GM12878 (cell line): ENCODE results near the gene SQSTM1. TPM values are rescaled to one million over a fixed set of nuclear protein-coding genes. Genes with fewer than 3 reads are reported as not detected.
"Not testable (repeated sequence)": the region's sequence is repeated elsewhere in the genome, so short reads cannot be mapped to it uniquely, and the experiment has no call there.

Experiments
- ATAC-seq: fragments of 200-7000 bp; cut with Tn5 transposase; 3 replicates; pipeline ENCODE4 v1.9.1; 2020; ENCODE audit warnings: mild to moderate bottlenecking, moderate library complexity
- BruUV-seq: library from RNA; stranded (reverse); fragments of 400-500 nt; replicated peaks from 2 replicates; lab custom pipeline; 2021; lab: Mats Ljungman, UMichigan
- CTCF ChIA-PET: fragments of 300-600 bp; sonication (Branson Sonifier 250); formaldehyde crosslinking; extraction: SDS; loops from one replicate; lab custom pipeline; 2021; ENCODE audit warnings: inconsistent platforms; lab: Yijun Ruan, JAX
- POLR2A ChIA-PET: fragments of 350-600 bp; formaldehyde crosslinking; extraction: SDS; loops from one replicate; lab custom pipeline; 2021; ENCODE audit warnings: inconsistent platforms; lab: Charles Lee
- RAD21 ChIA-PET: fragments of 300-600 bp; sonication (Branson Sonifier 250); formaldehyde crosslinking; loops from one replicate; lab custom pipeline; 2023; ENCODE audit warnings: antibody characterized with exemption; ENCODE audit not compliant: unreplicated experiment; lab: Charles Lee
- SMC1A ChIA-PET: fragments of 300-600 bp; sonication (Branson Sonifier 250); formaldehyde crosslinking; loops from one replicate; lab custom pipeline; 2023; ENCODE audit not compliant: unreplicated experiment, uncharacterized antibody; lab: Charles Lee
- DNase-seq: peaks from one replicate; pipeline ENCODE4 v3.0.0-alpha.2; 2011; ENCODE audit warnings: low read depth, low spot score
- FAIRE-seq: peaks from 3 replicates; lab custom pipeline; 2011; peaks lifted over from hg19 to GRCh38; lab: Jason Lieb, UNC
- H2AFZ ChIP-seq: 2 replicates; pipeline ENCODE4 v1.6.0; 2011; ENCODE audit warnings: low read depth, low read length, control low read depth; ENCODE audit not compliant: control insufficient read depth
- H3K27ac ChIP-seq: 2 replicates; pipeline ENCODE4 v1.5.1; 2011; ENCODE audit warnings: control low read depth; ENCODE audit not compliant: control insufficient read depth, insufficient read depth
- H3K27me3 ChIP-seq, 2 experiments: replicated peaks in 1 of 2; 2 replicates each; pipeline versions ENCODE4 v1.6.0 to v1.6.1; 2011; ENCODE audit warnings: low read length in 1 of 2; ENCODE audit not compliant: control insufficient read depth in 2 of 2, insufficient read depth in 2 of 2
- H3K36me3 ChIP-seq, 2 experiments: 2 replicates each; pipeline ENCODE4 v1.5.1; 2011; ENCODE audit warnings: low read length in 1 of 2; ENCODE audit not compliant: control insufficient read depth in 2 of 2, insufficient read depth in 2 of 2
- H3K4me1 ChIP-seq: 2 replicates; pipeline ENCODE4 v1.6.1; 2011; ENCODE audit warnings: mild to moderate bottlenecking, low read length, moderate library complexity, mixed read lengths; ENCODE audit not compliant: control insufficient read depth, insufficient read depth
- H3K4me2 ChIP-seq: 2 replicates; pipeline ENCODE4 v1.6.0; 2011; ENCODE audit warnings: control low read depth; ENCODE audit not compliant: control insufficient read depth, insufficient read depth
- H3K4me3 ChIP-seq: fragments of 200-600 bp; sonication (generic); 2 replicates; pipeline ENCODE4 v1.5.1; 2016
- H3K79me2 ChIP-seq: 2 replicates; pipeline ENCODE4 v1.6.0; 2011; ENCODE audit warnings: low read length; ENCODE audit not compliant: control insufficient read depth, insufficient read depth
- H3K9ac ChIP-seq: 2 replicates; pipeline ENCODE4 v1.8.0; 2011; ENCODE audit warnings: low read length, control low read depth, mixed read lengths; ENCODE audit not compliant: control insufficient read depth, insufficient read depth
- H3K9me3 ChIP-seq: replicated peaks from 3 replicates; pipeline ENCODE4 v1.5.1; 2011; ENCODE audit warnings: mild to moderate bottlenecking, low read length; ENCODE audit not compliant: control insufficient read depth, insufficient read depth
- H4K20me1 ChIP-seq: 2 replicates; pipeline ENCODE4 v1.6.0; 2011; ENCODE audit not compliant: control insufficient read depth, insufficient read depth
- E2F4 ChIP-seq: IDR thresholded peaks from 2 replicates; pipeline ENCODE4 v1.6.1; 2012; ENCODE audit warnings: low read depth, low read length, improper control_type of control experiment
- EED ChIP-seq: sonication (generic); IDR thresholded peaks from 2 replicates; pipeline ENCODE4 v1.6.1; 2016; ENCODE audit warnings: antibody characterized with exemption, low read depth
- FOXM1 ChIP-seq: IDR thresholded peaks from 2 replicates; pipeline ENCODE4 v1.6.1; 2012; ENCODE audit warnings: low read depth, mild to moderate bottlenecking, inconsistent platforms, low read length, moderate library complexity
- JUND ChIP-seq: IDR thresholded peaks from 2 replicates; pipeline ENCODE4 v1.6.1; 2012; ENCODE audit warnings: low read depth, mild to moderate bottlenecking, low read length, improper control_type of control experiment, moderate library complexity
- KLF5 ChIP-seq: fragments of 450-650 bp; IDR thresholded peaks from 2 replicates; pipeline ENCODE4 v1.6.1; 2014; ENCODE audit warnings: mild to moderate bottlenecking; ENCODE audit not compliant: partially characterized antibody
- MEF2A ChIP-seq: IDR thresholded peaks from 2 replicates; pipeline ENCODE4 v1.6.1; 2011; ENCODE audit warnings: low read depth, mild to moderate bottlenecking, low read length, moderate library complexity; ENCODE audit not compliant: insufficient read depth
- NFIC ChIP-seq: IDR thresholded peaks from 2 replicates; pipeline ENCODE4 v1.6.1; 2012; ENCODE audit warnings: low read depth, mild to moderate bottlenecking, inconsistent platforms, low read length, moderate library complexity
- SREBF2 ChIP-seq: IDR thresholded peaks from 2 replicates; pipeline ENCODE4 v1.6.1; 2012; ENCODE audit warnings: mild to moderate bottlenecking, low read length
- TCF3 ChIP-seq: IDR thresholded peaks from 2 replicates; pipeline ENCODE4 v1.6.1; 2012; ENCODE audit warnings: low read depth, mild to moderate bottlenecking, low read length, borderline replicate concordance; ENCODE audit not compliant: insufficient read depth
- ZZZ3 ChIP-seq: IDR thresholded peaks from 2 replicates; pipeline ENCODE4 v1.6.1; 2011; ENCODE audit warnings: low read depth; ENCODE audit not compliant: control insufficient read depth, insufficient read length
- WGBS: methylation state at CpG from one replicate; pipeline ENCODE4 v1.1.6; 2016; ENCODE audit warnings: low lambda C conversion rate; ENCODE audit not compliant: insufficient replicate concordance, insufficient coverage; ENCODE audit errors: missing lambda C conversion rate; 5-methylcytosine and 5-hydroxymethylcytosine counted together
- in situ Hi-C: fragments of 300-500 bp; cut with MboI; formaldehyde crosslinking; loops from 9 replicates; pipeline ENCODE4 v1.14.3; 2018; ENCODE audit warnings: mixed read lengths
- intact Hi-C: fragments of 100-400 bp; cut with micrococcal nuclease; formaldehyde crosslinking; loops from one replicate; pipeline ENCODE4 v1.14.2; 2022; ENCODE audit not compliant: unreplicated experiment
- polyA plus RNA-seq, 11 experiments: library from polyadenylated mRNA; depleted of rRNA in 4 of 11; unstranded in 6 of 11; stranded (reverse) in 5 of 11; fragments of >200 nt; fragmentation: Nextera tagmentation in 4 of 11; fragmentation: Illumina TruSeq in 1 of 11; extraction: Ambion mirVana in 4 of 11; extraction: Trizol in 1 of 11; gene quantifications; 1 replicate in 1 of 11; 2 replicates in 10 of 11; pipeline versions ENCODE4 v1.2.1 to v1.2.3, GENCODE V29; 2011 to 2016; ENCODE audit warnings: inconsistent platforms in 2 of 11, missing spikeins in 2 of 11, low read depth in 1 of 11
- total RNA-seq, 4 experiments: library from RNA; depleted of rRNA in 3 of 4; stranded (reverse); fragments of >200 nt in 3 of 4; fragmentation: Illumina TruSeq in 1 of 4; extraction: Trizol in 1 of 4; gene quantifications; 2 replicates each; pipeline versions ENCODE4 v1.2.1 to v1.2.3, GENCODE V29; 2013 to 2021
- TF ChIP-seq, protein P1 (sequence below): fragments of 450-650 bp; IDR thresholded peaks from 2 replicates; pipeline ENCODE4 v1.6.1; 2016; ENCODE audit warnings: mild to moderate bottlenecking
- TF ChIP-seq, protein P2 (sequence below): IDR thresholded peaks from 2 replicates; pipeline ENCODE4 v1.6.1; 2011; ENCODE audit warnings: mild to moderate bottlenecking, low read depth, low read length, moderate library complexity; ENCODE audit not compliant: insufficient replicate concordance

The SQSTM1 gene
- total and polyA plus RNA-seq, 10 of the 15 experiments (the other 5 are each of a cell fraction or from before 2014, with no cell fraction given), result 6.3 to 138 (median 62.1) TPM

- no peak overlapping the region for H3K9ac ChIP-seq
- POLR2A ChIA-PET, result no interaction called here
- no peak for FAIRE-seq
Observed at GRCh38 chr5:179788193-179788854, 32.4 kb upstream of the SQSTM1 start.

DNA sequence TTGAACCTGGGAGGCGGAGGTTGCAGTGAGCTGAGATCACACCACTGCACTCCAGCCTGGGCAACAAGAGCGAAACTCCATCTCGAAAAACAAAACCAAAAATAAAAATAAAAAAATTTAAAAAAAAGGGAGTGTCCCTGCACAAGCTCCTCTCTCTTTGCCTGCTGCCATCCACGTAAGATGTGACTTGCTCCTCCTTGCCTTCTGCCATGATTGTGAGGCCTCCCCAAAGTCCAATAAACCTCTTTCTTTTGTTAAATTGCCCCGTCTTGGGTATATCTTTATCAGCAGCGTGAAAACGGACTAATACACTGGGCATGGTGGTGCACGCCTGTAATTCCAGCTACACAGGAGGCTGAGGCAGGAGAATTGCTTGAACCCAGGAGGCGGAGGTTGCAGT, 31.4 kb upstream of the SQSTM1 start:
- H2AFZ ChIP-seq, H3K27me3 ChIP-seq, DNase-seq, POLR2A ChIA-PET, FAIRE-seq, H3K9me3 ChIP-seq, H4K20me1 ChIP-seq, SMC1A ChIA-PET, H3K79me2 ChIP-seq, H3K9ac ChIP-seq, H3K27ac ChIP-seq, H3K4me2 ChIP-seq, BruUV-seq, CTCF ChIA-PET, H3K36me3 ChIP-seq, intact Hi-C loops, H3K4me3 ChIP-seq, ATAC-seq, RAD21 ChIA-PET: not testable (repeated sequence)
- WGBS, result 80% methylated on average over 9 of the region's 9 CpGs
- in situ Hi-C loops, result loop anchor here (25.0 kb wide), 1 partner anchor 298 kb away; no protein-coding TSS in a partner anchor
- H3K4me1 ChIP-seq, result peaks cover 11% of the 10 kb centered on the region

More at GRCh38 chr5:179788193-179788854, 32.4 kb upstream of the SQSTM1 start:
- 62% methylated on average over 7 of the region's 7 CpGs for WGBS
- TF ChIP-seq ZZZ3 (no peak), SREBF2 (no peak), JUND (no peak), E2F4 (no peak), FOXM1 (no peak), KLF5 (no peak), EED (no peak), NFIC (no peak), MEF2A (no peak), TCF3 (no peak)
- TF ChIP-seq, protein P1, sequence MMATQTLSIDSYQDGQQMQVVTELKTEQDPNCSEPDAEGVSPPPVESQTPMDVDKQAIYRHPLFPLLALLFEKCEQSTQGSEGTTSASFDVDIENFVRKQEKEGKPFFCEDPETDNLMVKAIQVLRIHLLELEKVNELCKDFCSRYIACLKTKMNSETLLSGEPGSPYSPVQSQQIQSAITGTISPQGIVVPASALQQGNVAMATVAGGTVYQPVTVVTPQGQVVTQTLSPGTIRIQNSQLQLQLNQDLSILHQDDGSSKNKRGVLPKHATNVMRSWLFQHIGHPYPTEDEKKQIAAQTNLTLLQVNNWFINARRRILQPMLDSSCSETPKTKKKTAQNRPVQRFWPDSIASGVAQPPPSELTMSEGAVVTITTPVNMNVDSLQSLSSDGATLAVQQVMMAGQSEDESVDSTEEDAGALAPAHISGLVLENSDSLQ, result no peak
- TF ChIP-seq, protein P2, sequence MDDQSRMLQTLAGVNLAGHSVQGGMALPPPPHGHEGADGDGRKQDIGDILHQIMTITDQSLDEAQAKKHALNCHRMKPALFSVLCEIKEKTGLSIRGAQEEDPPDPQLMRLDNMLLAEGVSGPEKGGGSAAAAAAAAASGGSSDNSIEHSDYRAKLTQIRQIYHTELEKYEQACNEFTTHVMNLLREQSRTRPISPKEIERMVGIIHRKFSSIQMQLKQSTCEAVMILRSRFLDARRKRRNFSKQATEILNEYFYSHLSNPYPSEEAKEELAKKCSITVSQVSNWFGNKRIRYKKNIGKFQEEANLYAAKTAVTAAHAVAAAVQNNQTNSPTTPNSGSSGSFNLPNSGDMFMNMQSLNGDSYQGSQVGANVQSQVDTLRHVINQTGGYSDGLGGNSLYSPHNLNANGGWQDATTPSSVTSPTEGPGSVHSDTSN, result no peak
- SMC1A ChIA-PET, result no interaction called here
- Histone ChIP-seq H3K27ac (no peak overlapping the region), H3K4me1 (0 out of 2 replicates have a peak, but pooled peaks cover 1% of the 10 kb centered on the region), H3K79me2 (no peaks in the 10 kb centered on the region), H2AFZ (no peak overlapping the region), H4K20me1 (no peaks in the 10 kb centered on the region), H3K9me3 (no peaks in the 10 kb centered on the region), H3K27me3 (no peaks in the 10 kb centered on the region), H3K4me2 (no peak overlapping the region), H3K4me3 (no peak overlapping the region), H3K36me3 (no peaks in the 10 kb centered on the region)
- intact Hi-C loops (no loop called here), in situ Hi-C loops (loop anchor here (25.0 kb wide), 1 partner anchor 299 kb away; no protein-coding TSS in a partner anchor)
- ATAC-seq (no peak), DNase-seq (no peak)
- no TSS peak for BruUV-seq
- RAD21 ChIA-PET, result no interaction called here
- CTCF ChIA-PET, result no interaction called here
